Thoracic aorta (tissue), 2 donors: Measurements from ENCODE around the gene PRRX2. TPM values are rescaled to one million over a fixed set of nuclear protein-coding genes. Genes with fewer than 3 reads are reported as not detected.
A peak's percentile ranks its signal among the peaks of the same experiment; 100 is the strongest.
"Not testable (repeated sequence)": the region's sequence is repeated elsewhere in the genome, so short reads cannot be mapped to it uniquely, and the experiment has no call there.

Experiments
- ATAC-seq: fragments of 150-250 bp; one replicate; pipeline ENCODE4 v1.8.0; 2017; ENCODE audit warnings: low read depth; ENCODE audit not compliant: insufficient number of reproducible peaks, low FRiP score
- DNase-seq: peaks from one replicate; pipeline ENCODE4 v3.0.0-alpha.2; 2020; ENCODE audit warnings: low spot score
- H3K27ac ChIP-seq, 2 donors: fragments of 200-600 bp; sonication (generic); 1 replicate in 1 of 2; 2 replicates in 1 of 2; pipeline ENCODE4 v1.5.1; 2016; ENCODE audit warnings: mild to moderate bottlenecking in 2 of 2, moderate library complexity in 2 of 2
- H3K27me3 ChIP-seq: fragments of 200-600 bp; sonication (generic); replicated peaks from 2 replicates; pipeline ENCODE4 v1.6.0; 2016; ENCODE audit warnings: mild to moderate bottlenecking; ENCODE audit not compliant: insufficient read depth
- H3K36me3 ChIP-seq: fragments of 200-600 bp; sonication (generic); one replicate; pipeline ENCODE4 v1.5.1; 2016
- H3K4me1 ChIP-seq, 2 donors: fragments of 200-600 bp; sonication (generic); 1 replicate in 1 of 2; 2 replicates in 1 of 2; pipeline versions ENCODE4 v1.5.1 to v1.6.0; 2016; ENCODE audit warnings: low read depth in 2 of 2, mild to moderate bottlenecking in 1 of 2; ENCODE audit not compliant: control insufficient read depth in 1 of 2
- H3K4me3 ChIP-seq: fragments of 200-600 bp; sonication (generic); 2 replicates; pipeline ENCODE4 v1.5.1; 2016; ENCODE audit warnings: mild to moderate bottlenecking
- H3K9me3 ChIP-seq: fragments of 200-600 bp; sonication (generic); 2 replicates; pipeline ENCODE4 v1.5.1; 2016
- CTCF ChIP-seq: fragments of 200-600 bp; sonication (generic); IDR thresholded peaks from one replicate; pipeline ENCODE4 v1.5.1; 2019; ENCODE audit warnings: antibody characterized with exemption
- total RNA-seq, 2 donors: library from RNA; depleted of rRNA; stranded (reverse); fragments of >200 nt; gene quantifications; one replicate each; pipeline versions ENCODE4 v1.1.0 to v1.2.3, GENCODE V29; 2016

The PRRX2 gene
- total RNA-seq, 2 donors from 2014 or later = 42.0 to 66.1 TPM

GRCh38 chr9:129655696-129656095 lies 9.8 kb upstream of the PRRX2 start:
- Histone ChIP-seq H3K36me3 (no peaks in the 10 kb centered on the region), H3K27me3 (no peaks in the 10 kb centered on the region), H3K27ac (no peak overlapping the region), H3K4me3 (no peak overlapping the region), H3K4me1 (peaks cover 0 to 3% of the 10 kb centered on the region in 2 donors), H3K9me3 (no peaks in the 10 kb centered on the region)
- TF ChIP-seq CTCF = no peak
- ATAC-seq = no peak
- DNase-seq = no peak

GRCh38 chr9:129656795-129657390 lies 8.6 kb upstream of the PRRX2 start:
- no peak for ATAC-seq
- Histone ChIP-seq H3K27ac (no peak overlapping the region), H3K27me3 (no peaks in the 10 kb centered on the region), H3K4me3 (no peak overlapping the region), H3K36me3 (no peaks in the 10 kb centered on the region), H3K9me3 (no peaks in the 10 kb centered on the region), H3K4me1 (no peaks in the 10 kb centered on the region)
- no peak for DNase-seq
- no peak for TF ChIP-seq CTCF

- no peak for TF ChIP-seq CTCF
- Histone ChIP-seq H3K27me3 (no peaks in the 10 kb centered on the region), H3K9me3 (no peaks in the 10 kb centered on the region), H3K4me1 (no peaks in the 10 kb centered on the region), H3K36me3 (no peaks in the 10 kb centered on the region), H3K4me3 (no peak overlapping the region), H3K27ac (no peak overlapping the region)
- ATAC-seq = no peak
- no peak for DNase-seq
Measured at GRCh38 chr9:129661029-129661428, 4.4 kb upstream of the PRRX2 start.

- not testable (repeated sequence) for H3K36me3 ChIP-seq, DNase-seq, H3K9me3 ChIP-seq, H3K27me3 ChIP-seq, H3K4me3 ChIP-seq, ATAC-seq, H3K4me1 ChIP-seq, H3K27ac ChIP-seq
Measured at GRCh38 chr9:129662239-129662638, 3.2 kb upstream of the PRRX2 start.

- peak overlapping the region; percentile 42 to 57 for H3K27ac ChIP-seq
- DNase-seq (no peak), ATAC-seq (no peak)
- no peaks in the 10 kb centered on the region for H3K9me3 ChIP-seq
- H3K36me3 ChIP-seq = no peaks in the 10 kb centered on the region
- TF ChIP-seq CTCF = no peak
- peak overlapping the region; percentile 85 for H3K4me3 ChIP-seq
- no peaks in the 10 kb centered on the region for H3K27me3 ChIP-seq
- H3K4me1 ChIP-seq = peaks cover 20 to 27% of the 10 kb centered on the region in 2 donors
Measured at GRCh38 chr9:129664746-129665388, 580 bp upstream of the PRRX2 start.
